Measurements from ENCODE around the gene STK10.

DNA sequence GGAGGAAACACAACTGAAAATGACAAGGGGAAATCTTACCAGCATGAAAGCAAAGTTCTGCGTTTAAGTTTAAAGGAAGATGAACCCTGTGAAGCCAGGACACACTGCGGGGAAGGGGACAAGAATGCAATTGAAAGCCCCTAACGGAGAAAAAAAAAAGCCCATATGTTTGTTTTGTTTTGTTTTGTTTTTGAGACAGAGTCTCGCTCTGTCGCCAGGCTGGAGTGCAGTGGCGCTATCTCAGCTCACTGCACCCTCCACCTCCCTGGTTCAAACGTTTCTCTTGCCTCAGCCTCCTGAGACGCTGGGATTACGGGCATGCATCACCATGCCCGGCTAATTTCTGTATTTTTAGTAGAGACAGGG is 2.9 kb downstream of the STK10 start:
- TF ChIP-seq, protein P1, sequence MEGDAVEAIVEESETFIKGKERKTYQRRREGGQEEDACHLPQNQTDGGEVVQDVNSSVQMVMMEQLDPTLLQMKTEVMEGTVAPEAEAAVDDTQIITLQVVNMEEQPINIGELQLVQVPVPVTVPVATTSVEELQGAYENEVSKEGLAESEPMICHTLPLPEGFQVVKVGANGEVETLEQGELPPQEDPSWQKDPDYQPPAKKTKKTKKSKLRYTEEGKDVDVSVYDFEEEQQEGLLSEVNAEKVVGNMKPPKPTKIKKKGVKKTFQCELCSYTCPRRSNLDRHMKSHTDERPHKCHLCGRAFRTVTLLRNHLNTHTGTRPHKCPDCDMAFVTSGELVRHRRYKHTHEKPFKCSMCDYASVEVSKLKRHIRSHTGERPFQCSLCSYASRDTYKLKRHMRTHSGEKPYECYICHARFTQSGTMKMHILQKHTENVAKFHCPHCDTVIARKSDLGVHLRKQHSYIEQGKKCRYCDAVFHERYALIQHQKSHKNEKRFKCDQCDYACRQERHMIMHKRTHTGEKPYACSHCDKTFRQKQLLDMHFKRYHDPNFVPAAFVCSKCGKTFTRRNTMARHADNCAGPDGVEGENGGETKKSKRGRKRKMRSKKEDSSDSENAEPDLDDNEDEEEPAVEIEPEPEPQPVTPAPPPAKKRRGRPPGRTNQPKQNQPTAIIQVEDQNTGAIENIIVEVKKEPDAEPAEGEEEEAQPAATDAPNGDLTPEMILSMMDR (IDR thresholded peaks at IDR 0.05; ENCODE audit: insufficient read depth, low read depth, low read length), result no peak
- no peak for TF ChIP-seq EZH2 (IDR thresholded peaks at IDR 0.05; ENCODE audit: insufficient read depth, low read length)
